Measurements from ENCODE around the gene GNG4.

- TF ChIP-seq, protein P1, sequence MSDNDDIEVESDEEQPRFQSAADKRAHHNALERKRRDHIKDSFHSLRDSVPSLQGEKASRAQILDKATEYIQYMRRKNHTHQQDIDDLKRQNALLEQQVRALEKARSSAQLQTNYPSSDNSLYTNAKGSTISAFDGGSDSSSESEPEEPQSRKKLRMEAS (IDR thresholded peaks at IDR 0.05; ENCODE audit: low read depth, low read length): no peak
- TF ChIP-seq POLR2A (IDR thresholded peaks at IDR 0.05; ENCODE audit: extremely low read depth, insufficient read length): no peak
- TF ChIP-seq, protein P2, sequence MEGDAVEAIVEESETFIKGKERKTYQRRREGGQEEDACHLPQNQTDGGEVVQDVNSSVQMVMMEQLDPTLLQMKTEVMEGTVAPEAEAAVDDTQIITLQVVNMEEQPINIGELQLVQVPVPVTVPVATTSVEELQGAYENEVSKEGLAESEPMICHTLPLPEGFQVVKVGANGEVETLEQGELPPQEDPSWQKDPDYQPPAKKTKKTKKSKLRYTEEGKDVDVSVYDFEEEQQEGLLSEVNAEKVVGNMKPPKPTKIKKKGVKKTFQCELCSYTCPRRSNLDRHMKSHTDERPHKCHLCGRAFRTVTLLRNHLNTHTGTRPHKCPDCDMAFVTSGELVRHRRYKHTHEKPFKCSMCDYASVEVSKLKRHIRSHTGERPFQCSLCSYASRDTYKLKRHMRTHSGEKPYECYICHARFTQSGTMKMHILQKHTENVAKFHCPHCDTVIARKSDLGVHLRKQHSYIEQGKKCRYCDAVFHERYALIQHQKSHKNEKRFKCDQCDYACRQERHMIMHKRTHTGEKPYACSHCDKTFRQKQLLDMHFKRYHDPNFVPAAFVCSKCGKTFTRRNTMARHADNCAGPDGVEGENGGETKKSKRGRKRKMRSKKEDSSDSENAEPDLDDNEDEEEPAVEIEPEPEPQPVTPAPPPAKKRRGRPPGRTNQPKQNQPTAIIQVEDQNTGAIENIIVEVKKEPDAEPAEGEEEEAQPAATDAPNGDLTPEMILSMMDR (IDR thresholded peaks at IDR 0.05; ENCODE audit: low read depth, low read length): no peak
- no peak for TF ChIP-seq MYC (IDR thresholded peaks at IDR 0.05; ENCODE audit: low read depth, low read length)
Observed at GRCh38 chr1:235516862-235517446, 132.6 kb downstream of the GNG4 start.
